ENCODE data around the gene ATP8A2.

- TF ChIP-seq CTCF (IDR thresholded peaks at IDR 0.05; ENCODE audit: low read length) = no peak
- no peak for TF ChIP-seq EZH2 (optimal IDR thresholded peaks at IDR 0.05; ENCODE audit: low read depth, low read length)
Observed at GRCh38 chr13:25345576-25345975, 26.2 kb upstream of the ATP8A2 start.

Data from MM.1S (cell line).